Mesodermal cell (in vitro differentiated cells): Measurements from ENCODE around the gene CYSTM1.

Source experiments
- H3K27ac ChIP-seq: 2 replicates; pipeline ENCODE4 v1.7.0; 2013; ENCODE audit warnings: mild to moderate bottlenecking, low read depth, low read length, moderate library complexity; ENCODE audit not compliant: severe bottlenecking
- H3K36me3 ChIP-seq: 2 replicates; pipeline ENCODE4 v1.7.1; 2013; ENCODE audit warnings: mild to moderate bottlenecking, low read length, moderate library complexity; ENCODE audit not compliant: control insufficient read depth, insufficient read depth
- H3K4me1 ChIP-seq: one replicate; pipeline ENCODE4 v1.7.1; 2013; ENCODE audit warnings: mild to moderate bottlenecking, low read length; ENCODE audit not compliant: insufficient read depth, control insufficient read depth, poor library complexity, severe bottlenecking
- H3K4me3 ChIP-seq: 2 replicates; pipeline ENCODE4 v1.7.0; 2013; ENCODE audit warnings: low read length, control low read depth, mild to moderate bottlenecking; ENCODE audit not compliant: insufficient read depth, poor library complexity, severe bottlenecking; ENCODE audit errors: extremely low read depth
- H3K9me3 ChIP-seq: 2 replicates; pipeline ENCODE4 v1.7.1; 2013; ENCODE audit warnings: mild to moderate bottlenecking, low read length, moderate library complexity; ENCODE audit not compliant: control insufficient read depth
- WGBS, 2 experiments: methylation state at CpG; one replicate each; pipeline ENCODE4 v1.1.5; 2013; ENCODE audit warnings: missing lambda C conversion rate in 2 of 2; ENCODE audit not compliant: insufficient coverage in 2 of 2; 5-methylcytosine and 5-hydroxymethylcytosine counted together

Gene CYSTM1

DNA sequence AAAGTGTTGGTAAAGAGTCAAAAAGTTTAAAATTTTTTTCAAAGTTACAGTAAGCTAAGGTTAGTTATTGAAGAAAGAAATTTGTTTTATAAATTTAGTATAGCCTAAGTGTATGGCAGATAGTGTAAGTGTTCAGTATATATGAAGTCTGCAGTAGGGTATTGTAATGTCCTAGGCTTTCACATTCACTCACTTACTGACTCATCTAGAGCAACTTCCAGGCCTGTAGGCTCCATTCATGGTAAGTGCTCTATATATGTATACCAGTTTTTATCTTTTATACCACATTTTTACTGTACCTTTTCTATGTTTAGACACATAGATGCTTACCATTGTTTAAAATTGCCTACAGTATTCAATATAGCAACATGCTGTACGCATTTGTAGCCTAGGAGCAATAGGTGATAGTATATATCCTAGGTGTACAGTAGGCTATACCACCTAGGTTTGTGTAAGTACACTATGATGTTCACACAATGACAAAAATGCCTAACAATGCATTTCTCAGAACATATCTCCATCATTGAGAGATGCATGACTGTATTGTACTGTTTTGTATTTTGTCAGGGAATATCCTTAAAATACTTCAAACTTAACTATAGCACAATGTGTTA, 38.5 kb downstream of the CYSTM1 start:
- Histone ChIP-seq H3K27ac (no peak overlapping the region), H3K4me3 (no peak overlapping the region), H3K9me3 (no peaks in the 10 kb centered on the region), H3K36me3 (no peaks in the 10 kb centered on the region), H3K4me1 (peaks cover 11% of the 10 kb centered on the region)
- no CpG with 5 or more reads among the region's 1 CpG for WGBS, 2 experiments

DNA sequence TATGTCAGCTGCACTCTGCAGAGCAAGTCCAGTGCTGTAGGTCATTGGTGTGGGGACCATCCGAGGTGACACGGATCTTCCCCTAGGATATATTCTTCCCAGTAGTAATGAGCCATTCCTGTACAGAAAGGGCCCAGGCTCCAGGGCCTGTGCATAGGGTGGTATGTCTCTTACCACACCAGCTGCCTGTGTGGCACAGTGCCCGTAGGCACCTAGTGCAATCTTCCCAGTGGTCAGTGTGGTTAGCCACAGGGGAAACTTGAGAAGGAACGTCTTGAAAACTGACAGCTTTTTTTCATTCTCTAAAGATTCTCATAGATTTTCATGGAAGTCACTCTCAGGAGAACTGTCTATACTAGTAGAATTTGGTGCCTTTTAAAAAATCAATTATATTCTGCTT, 39.8 kb downstream of the CYSTM1 start:
- WGBS, 2 experiments: 89 to 90% methylated on average over 1 to 4 of the region's 4 CpGs
- Histone ChIP-seq H3K4me1 (peaks cover 11% of the 10 kb centered on the region), H3K4me3 (no peak overlapping the region), H3K36me3 (no peaks in the 10 kb centered on the region), H3K9me3 (no peaks in the 10 kb centered on the region), H3K27ac (no peak overlapping the region)

DNA sequence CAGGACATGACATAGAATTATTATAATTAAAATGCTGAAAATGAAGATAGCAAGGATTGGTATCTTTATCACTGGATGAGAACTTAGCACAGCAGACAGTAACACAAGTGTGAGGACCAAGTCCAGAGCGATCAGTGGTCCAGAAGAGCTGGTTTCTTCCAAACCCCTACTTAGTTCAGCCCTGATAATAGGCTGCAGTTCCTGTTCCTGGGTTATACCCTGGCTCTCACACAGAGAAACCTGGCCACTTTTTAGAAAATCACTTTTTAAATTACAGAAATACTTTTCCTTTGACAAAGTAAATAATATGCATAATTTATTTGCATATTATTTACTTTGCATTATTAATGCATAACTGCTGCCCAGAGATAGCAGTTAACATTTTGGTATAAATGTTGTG, 40.3 kb downstream of the CYSTM1 start:
- H3K27ac ChIP-seq: no peak overlapping the region
- no peak overlapping the region for H3K4me3 ChIP-seq
- H3K9me3 ChIP-seq: no peaks in the 10 kb centered on the region
- peaks cover 15% of the 10 kb centered on the region for H3K4me1 ChIP-seq
- 90 to 100% methylated on average over 1 of the region's 1 CpG for WGBS, 2 experiments
- no peaks in the 10 kb centered on the region for H3K36me3 ChIP-seq

DNA sequence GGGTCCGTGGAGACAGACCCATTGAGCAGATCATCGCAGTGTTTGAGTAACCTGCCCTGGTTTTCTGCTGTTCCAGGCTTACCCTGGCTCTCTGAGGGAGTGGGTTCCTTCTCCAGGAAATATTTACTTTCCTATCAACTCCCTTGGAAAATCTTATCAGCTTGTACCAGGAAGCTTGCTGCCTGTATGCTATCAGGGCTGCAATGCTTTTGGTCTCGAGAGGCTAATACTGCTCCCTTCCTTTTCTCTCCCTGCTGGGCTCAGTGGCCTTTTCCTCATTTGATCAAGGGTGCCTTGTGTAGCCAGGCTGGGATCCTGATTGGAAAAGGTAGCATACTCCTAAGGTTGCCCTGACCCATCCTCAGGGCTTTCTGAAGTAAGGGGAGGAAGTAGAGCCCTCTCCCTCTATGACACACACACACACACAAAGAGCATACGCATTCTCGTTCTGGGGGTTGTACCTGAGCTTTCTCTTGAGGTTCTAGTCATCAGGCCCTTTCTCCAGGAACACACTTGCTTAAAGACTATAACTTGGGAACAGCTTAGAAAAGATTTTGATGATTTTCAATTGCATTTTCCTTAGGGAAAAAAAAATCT, 41.6 kb downstream of the CYSTM1 start:
- Histone ChIP-seq H3K4me3 (no peak overlapping the region), H3K9me3 (no peaks in the 10 kb centered on the region), H3K4me1 (peaks cover 26% of the 10 kb centered on the region), H3K36me3 (no peaks in the 10 kb centered on the region), H3K27ac (peak overlapping the region; percentile 29)
- 74 to 80% methylated on average over 2 to 3 of the region's 5 CpGs for WGBS, 2 experiments

DNA sequence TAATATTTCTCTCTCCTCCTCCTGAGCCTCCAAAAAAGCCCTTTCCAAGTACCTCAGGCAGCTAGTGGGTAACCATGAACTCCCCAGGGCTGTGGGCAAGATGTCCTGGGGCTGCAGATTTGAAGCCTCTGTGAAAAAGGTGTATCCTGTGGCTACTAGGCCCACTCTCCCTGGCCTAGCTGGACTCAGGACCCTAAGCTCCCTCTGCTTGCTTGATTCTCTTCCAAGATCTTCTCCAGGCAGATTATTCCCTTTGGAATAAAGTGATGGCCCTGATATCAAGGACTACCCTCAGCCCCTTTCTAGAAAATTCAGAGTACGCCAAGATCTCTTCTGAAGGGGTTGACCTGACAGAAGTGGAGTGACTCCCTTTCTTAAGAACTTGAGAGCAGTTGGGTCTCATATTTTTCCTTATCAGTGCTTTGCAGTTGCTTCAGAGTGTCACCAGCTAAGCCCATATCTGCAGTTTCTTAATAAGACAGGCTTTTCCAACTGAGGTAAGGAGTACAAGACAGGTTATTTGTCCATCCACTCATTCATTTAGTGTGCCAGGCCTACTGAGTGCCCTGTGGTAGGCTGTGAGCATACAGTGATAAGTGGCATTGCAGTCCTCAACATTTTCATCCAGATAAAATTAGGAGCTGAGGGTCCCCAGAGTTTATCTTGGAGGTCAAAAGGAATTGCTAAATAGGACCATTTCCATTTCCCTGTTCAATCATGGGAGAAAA, 42.5 kb downstream of the CYSTM1 start:
- H3K27ac ChIP-seq: no peak overlapping the region
- peaks cover 34% of the 10 kb centered on the region for H3K4me1 ChIP-seq
- no peak overlapping the region for H3K4me3 ChIP-seq
- no peaks in the 10 kb centered on the region for H3K36me3 ChIP-seq
- H3K9me3 ChIP-seq: no peaks in the 10 kb centered on the region
- WGBS, 2 experiments: 100% methylated on average over 1 of the region's 1 CpG; no CpG with 5 or more reads in 1 of the 2 experiments

DNA sequence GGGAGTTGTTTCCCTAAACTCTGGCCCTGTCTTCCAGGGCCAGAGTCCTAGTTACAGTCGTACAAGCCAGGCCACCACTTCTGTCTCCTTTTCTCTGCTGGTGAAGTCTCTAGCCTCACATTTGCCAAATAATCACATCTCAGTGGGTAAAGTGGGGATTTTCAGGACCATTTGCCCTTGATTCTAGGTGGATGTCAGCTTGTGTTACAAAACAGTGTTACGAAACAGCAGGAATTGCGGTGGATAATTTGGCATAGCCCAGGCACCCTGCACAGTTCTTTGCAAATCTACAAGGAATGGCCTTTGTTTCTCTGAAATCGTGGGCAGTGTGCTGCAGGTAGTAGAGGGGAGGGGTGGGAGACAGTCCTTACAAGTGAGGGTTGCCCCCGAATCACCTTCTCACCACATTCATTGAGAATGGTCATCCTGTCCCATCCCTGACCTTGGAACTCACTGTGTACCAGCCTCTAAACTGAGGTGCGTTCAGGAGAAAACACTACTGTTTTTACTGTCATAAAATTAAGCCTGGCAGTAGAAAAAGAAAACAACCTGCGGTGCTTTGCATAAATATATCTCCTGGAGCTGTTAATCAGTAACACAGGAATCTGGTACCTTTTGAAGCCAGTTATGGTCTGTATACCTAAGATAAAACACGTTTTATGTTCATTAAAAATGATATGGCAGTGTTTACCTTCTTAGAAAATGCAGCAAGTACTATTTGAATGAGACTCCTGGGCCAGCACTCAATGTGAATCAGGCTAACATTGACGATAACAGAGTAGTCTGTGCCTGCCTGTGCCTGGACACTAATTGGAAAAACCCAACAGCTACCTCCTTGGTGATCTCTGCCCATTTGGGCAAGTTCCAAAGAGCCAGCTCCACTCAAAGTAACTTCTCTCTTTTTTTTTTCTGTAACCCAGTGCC, 44.3 kb downstream of the CYSTM1 start:
- Histone ChIP-seq H3K36me3 (no peaks in the 10 kb centered on the region), H3K4me1 (peaks cover 46% of the 10 kb centered on the region), H3K9me3 (no peaks in the 10 kb centered on the region), H3K27ac (no peak overlapping the region), H3K4me3 (no peak overlapping the region)
- WGBS, 2 experiments: 80 to 81% methylated on average over 6 of the region's 9 CpGs

DNA sequence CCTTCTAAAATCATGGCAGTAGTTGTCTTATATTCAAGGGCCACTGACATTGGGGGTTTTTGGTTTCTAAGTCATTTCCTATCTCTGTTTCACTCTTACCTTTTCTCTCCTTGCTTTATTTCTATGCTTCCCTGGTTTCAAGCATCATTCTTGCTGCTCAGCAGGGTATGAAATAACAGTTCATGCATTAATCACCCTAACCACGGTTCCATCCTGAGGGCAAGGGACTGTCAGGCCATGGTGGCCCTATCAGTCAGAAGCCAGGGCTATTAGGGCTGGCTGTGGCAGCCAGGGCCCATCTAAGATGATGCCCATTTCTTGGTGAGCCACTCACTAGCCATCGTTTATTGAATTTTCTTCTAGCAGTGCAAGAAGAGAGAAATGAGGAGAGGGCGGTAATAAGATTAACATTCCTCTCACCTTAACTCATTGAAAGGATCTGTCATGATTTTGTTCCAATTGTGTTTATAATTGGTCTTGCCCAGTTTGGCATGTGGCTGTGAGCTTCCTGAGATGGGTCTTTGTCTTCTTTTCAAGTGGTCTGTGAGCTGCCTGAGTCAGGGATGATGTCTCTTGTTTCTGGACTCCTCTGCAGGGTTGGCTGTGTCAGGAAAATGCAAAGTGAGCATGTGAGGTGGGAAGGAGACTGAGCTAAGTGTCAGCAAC, 45.2 kb downstream of the CYSTM1 start:
- 90 to 100% methylated on average over 1 to 2 of the region's 3 CpGs for WGBS, 2 experiments
- peak overlapping the region; percentile 37 for H3K27ac ChIP-seq

DNA sequence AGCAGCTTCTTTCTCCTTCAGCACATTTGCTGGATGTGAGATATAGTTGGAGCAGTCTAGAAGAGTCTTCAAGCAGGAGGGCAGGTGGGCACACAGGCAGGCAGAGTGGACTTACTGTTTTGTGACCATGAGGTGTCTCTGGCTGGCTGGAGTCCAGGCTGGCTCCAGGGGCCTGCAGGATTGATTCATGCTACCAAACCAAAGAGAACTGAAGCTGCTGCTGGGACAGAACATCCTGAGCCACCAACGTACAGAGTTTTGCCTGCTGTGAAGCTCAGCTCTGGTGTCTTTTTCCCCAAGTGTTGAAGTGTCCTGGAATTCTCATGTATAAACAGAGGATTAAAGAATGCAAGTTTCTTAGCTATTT, 45.7 kb downstream of the CYSTM1 start:
- Histone ChIP-seq H3K9me3 (no peaks in the 10 kb centered on the region), H3K4me1 (peaks cover 46% of the 10 kb centered on the region), H3K36me3 (no peaks in the 10 kb centered on the region), H3K27ac (peak overlapping the region; percentile 37), H3K4me3 (no peak overlapping the region)
- 67 to 77% methylated on average over 1 of the region's 1 CpG for WGBS, 2 experiments

More for the DNA sequence above, 45.2 kb downstream of the CYSTM1 start:
- Histone ChIP-seq H3K36me3 (no peaks in the 10 kb centered on the region), H3K4me1 (peaks cover 46% of the 10 kb centered on the region), H3K9me3 (no peaks in the 10 kb centered on the region), H3K4me3 (no peak overlapping the region)

DNA sequence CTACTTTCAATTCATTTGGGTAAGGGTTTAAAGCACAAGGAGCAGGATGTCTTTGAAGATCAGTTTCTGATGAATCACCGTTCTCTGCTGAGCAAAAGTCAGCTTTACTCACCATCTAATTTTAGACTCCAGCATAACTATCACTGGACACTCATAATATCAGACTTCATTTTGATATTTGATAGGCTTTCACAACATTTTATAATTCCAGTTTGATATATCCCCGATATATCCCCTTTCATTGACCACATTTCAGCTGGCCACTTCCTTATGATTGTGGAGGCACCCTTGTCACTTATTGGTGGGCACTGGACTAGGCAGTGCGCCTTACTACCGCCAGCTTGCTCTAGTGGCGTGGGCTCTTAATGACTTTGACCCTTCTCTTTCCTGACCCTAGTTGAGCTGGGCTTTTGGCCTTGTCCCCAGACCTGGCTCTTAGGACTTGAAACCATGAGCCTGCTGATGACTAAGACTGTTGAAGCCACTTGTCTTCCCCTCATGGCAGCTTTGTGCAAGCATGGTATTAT, 46.8 kb downstream of the CYSTM1 start:
- Histone ChIP-seq H3K4me1 (peaks cover 37% of the 10 kb centered on the region), H3K36me3 (no peaks in the 10 kb centered on the region), H3K4me3 (no peak overlapping the region), H3K9me3 (no peaks in the 10 kb centered on the region), H3K27ac (peak overlapping the region; percentile 11)
- 91 to 98% methylated on average over 4 to 5 of the region's 5 CpGs for WGBS, 2 experiments

DNA sequence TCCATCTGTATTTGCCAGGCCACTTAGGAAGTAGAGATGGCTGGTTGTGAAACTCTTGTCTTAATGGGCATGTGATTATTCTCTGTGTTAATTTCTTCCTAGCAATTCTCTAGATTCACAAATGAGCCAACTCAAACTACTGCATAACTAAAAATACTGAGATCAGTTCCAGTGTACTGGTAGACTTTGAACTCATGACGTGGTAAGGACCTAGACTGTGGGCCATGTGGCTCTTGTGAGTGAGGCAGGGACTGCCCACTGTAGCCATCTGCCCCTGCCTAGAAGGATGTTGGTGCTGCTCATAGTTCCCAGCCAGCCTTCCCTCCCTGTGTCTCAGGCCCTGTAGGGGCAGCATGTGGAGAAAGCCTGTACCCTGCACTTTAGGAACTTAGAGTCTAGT, 47.4 kb downstream of the CYSTM1 start:
- Histone ChIP-seq H3K9me3 (no peaks in the 10 kb centered on the region), H3K4me3 (no peak overlapping the region), H3K36me3 (no peaks in the 10 kb centered on the region), H3K4me1 (peaks cover 35% of the 10 kb centered on the region), H3K27ac (no peak overlapping the region)
- WGBS, 2 experiments: 100% methylated on average over 1 of the region's 1 CpG
